ENCODE data around the gene WDR7. TPM values are rescaled to one million over a fixed set of nuclear protein-coding genes. Genes with fewer than 3 reads are reported as not detected.

WDR7 gene
- total RNA-seq, 1 experiment from 2014 or later: 7.8 TPM

GRCh38 chr18:56927786-56928185 lies 276.6 kb downstream of the WDR7 start:
- Mint-ChIP-seq H3K27ac (ENCODE audit: unreplicated experiment) (no peak overlapping the region), H3K36me3 (ENCODE audit: insufficient read depth, unreplicated experiment) (no peaks in the 10 kb centered on the region)

GRCh38 chr18:56929886-56930285 lies 278.7 kb downstream of the WDR7 start:
- Histone ChIP-seq H3K9me3 (no peaks in the 10 kb centered on the region), H3K27me3 (replicated peaks; ENCODE audit: control insufficient read depth, insufficient read depth, low read length) (no peaks in the 10 kb centered on the region), H3K36me3 (ENCODE audit: control insufficient read depth, insufficient read depth, low read length) (no peaks in the 10 kb centered on the region), H3K4me1 (no peaks in the 10 kb centered on the region), H3K4me3 (ENCODE audit: low read depth, low read length) (no peak overlapping the region)
- ChIA-PET CTCF (no interaction called here), POLR2A (no interaction called here)
- intact Hi-C loops (cut with micrococcal nuclease; ENCODE audit: unreplicated experiment): no loop called here
- Mint-ChIP-seq H3K27ac (ENCODE audit: unreplicated experiment) (no peak overlapping the region), H3K4me3 (ENCODE audit: unreplicated experiment) (no peak overlapping the region), H3K9me3 (ENCODE audit: unreplicated experiment) (no peaks in the 10 kb centered on the region), H3K4me1 (ENCODE audit: low read depth, unreplicated experiment) (no peaks in the 10 kb centered on the region), H3K36me3 (ENCODE audit: insufficient read depth, unreplicated experiment) (no peaks in the 10 kb centered on the region), H3K27me3 (ENCODE audit: insufficient read depth, unreplicated experiment) (no peaks in the 10 kb centered on the region)
- TF ChIP-seq CTCF (IDR thresholded peaks at IDR 0.05; ENCODE audit: insufficient read depth in 1 of 2, low read depth in 1 of 2, low read length in 1 of 2, severe bottlenecking in 1 of 2, unreplicated experiment in 1 of 2): no peak
- no peak for DNase-seq
- BruUV-seq (replicated peaks): no TSS peak

More at GRCh38 chr18:56927786-56928185, 276.6 kb downstream of the WDR7 start:
- no peaks in the 10 kb centered on the region for H3K9me3 ChIP-seq
- no peak overlapping the region for H3K4me3 Mint-ChIP-seq (ENCODE audit: unreplicated experiment)
- H3K27me3 Mint-ChIP-seq (ENCODE audit: insufficient read depth, unreplicated experiment): no peaks in the 10 kb centered on the region
- no peaks in the 10 kb centered on the region for H3K27me3 ChIP-seq (replicated peaks; ENCODE audit: control insufficient read depth, insufficient read depth, low read length)
- H3K4me3 ChIP-seq (ENCODE audit: low read depth, low read length): no peak overlapping the region
- CTCF ChIA-PET: no interaction called here
- BruUV-seq (replicated peaks): no TSS peak
- no peaks in the 10 kb centered on the region for H3K4me1 ChIP-seq
- intact Hi-C loops (cut with micrococcal nuclease; ENCODE audit: unreplicated experiment): no loop called here
- TF ChIP-seq CTCF (IDR thresholded peaks at IDR 0.05; ENCODE audit: insufficient read depth in 1 of 2, low read depth in 1 of 2, low read length in 1 of 2, severe bottlenecking in 1 of 2, unreplicated experiment in 1 of 2): no peak
- H3K4me1 Mint-ChIP-seq (ENCODE audit: low read depth, unreplicated experiment): no peaks in the 10 kb centered on the region
- H3K36me3 ChIP-seq (ENCODE audit: control insufficient read depth, insufficient read depth, low read length): no peaks in the 10 kb centered on the region
- H3K9me3 Mint-ChIP-seq (ENCODE audit: unreplicated experiment): no peaks in the 10 kb centered on the region
- POLR2A ChIA-PET: no interaction called here
- DNase-seq: no peak

- Histone ChIP-seq H3K4me1 (no peaks in the 10 kb centered on the region), H3K27me3 (replicated peaks; ENCODE audit: control insufficient read depth, insufficient read depth, low read length) (no peaks in the 10 kb centered on the region), H3K9me3 (no peaks in the 10 kb centered on the region), H3K4me3 (ENCODE audit: low read depth, low read length) (no peak overlapping the region), H3K36me3 (ENCODE audit: control insufficient read depth, insufficient read depth, low read length) (no peaks in the 10 kb centered on the region)
- no peak overlapping the region for H3K27ac Mint-ChIP-seq (ENCODE audit: unreplicated experiment)
- no peak for DNase-seq
- H3K36me3 Mint-ChIP-seq (ENCODE audit: insufficient read depth, unreplicated experiment): no peaks in the 10 kb centered on the region
- TF ChIP-seq CTCF (IDR thresholded peaks at IDR 0.05; ENCODE audit: insufficient read depth in 1 of 2, low read depth in 1 of 2, low read length in 1 of 2, severe bottlenecking in 1 of 2, unreplicated experiment in 1 of 2): no peak
- H3K27me3 Mint-ChIP-seq (ENCODE audit: insufficient read depth, unreplicated experiment): no peaks in the 10 kb centered on the region
- no peak overlapping the region for H3K4me3 Mint-ChIP-seq (ENCODE audit: unreplicated experiment)
- H3K4me1 Mint-ChIP-seq (ENCODE audit: low read depth, unreplicated experiment): no peaks in the 10 kb centered on the region
- no peaks in the 10 kb centered on the region for H3K9me3 Mint-ChIP-seq (ENCODE audit: unreplicated experiment)
- intact Hi-C loops (cut with micrococcal nuclease; ENCODE audit: unreplicated experiment): no loop called here
- BruUV-seq (replicated peaks): no TSS peak
- ChIA-PET POLR2A (no interaction called here), CTCF (no interaction called here)
Observed at GRCh38 chr18:56933472-56933871, 282.3 kb downstream of the WDR7 start.
